Activated CD4-positive, alpha-beta T cell treated with anti-CD3 and anti-CD28 coated beads for 4 hours (primary cell): ENCODE data around the gene GNL3.
"Not testable (repeated sequence)": the region's sequence is repeated elsewhere in the genome, so short reads cannot be mapped to it uniquely, and the experiment has no call there.

Experiments used
- DNase-seq, 2 donors: peaks; one replicate each; pipeline ENCODE4 v3.0.0-alpha.2; 2020

Gene GNL3

GRCh38 chr3:52722491-52722890 is 36.7 kb downstream of the GNL3 start:
- DNase-seq: no peak

- no peak for DNase-seq
Observed at GRCh38 chr3:52723935-52724334, 38.1 kb downstream of the GNL3 start.

DNA sequence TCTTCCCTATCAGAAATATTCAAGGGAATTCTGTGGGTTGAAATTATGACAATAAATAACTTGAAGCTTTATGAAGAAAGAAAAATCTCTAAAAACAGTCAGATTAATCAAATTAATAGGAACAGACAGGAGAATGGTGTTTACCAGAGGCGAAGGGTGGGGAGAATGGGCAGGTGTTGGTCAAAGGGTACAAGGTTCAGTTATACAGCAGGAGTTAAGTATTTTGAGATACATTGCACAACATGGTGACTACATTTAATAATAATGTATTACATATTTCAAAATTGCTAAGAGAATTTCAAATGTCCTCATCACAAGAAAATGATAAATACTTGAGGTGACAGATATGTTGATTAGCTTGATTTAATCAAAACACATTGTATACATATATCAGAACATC is 38.7 kb downstream of the GNL3 start:
- no peak for DNase-seq

DNA sequence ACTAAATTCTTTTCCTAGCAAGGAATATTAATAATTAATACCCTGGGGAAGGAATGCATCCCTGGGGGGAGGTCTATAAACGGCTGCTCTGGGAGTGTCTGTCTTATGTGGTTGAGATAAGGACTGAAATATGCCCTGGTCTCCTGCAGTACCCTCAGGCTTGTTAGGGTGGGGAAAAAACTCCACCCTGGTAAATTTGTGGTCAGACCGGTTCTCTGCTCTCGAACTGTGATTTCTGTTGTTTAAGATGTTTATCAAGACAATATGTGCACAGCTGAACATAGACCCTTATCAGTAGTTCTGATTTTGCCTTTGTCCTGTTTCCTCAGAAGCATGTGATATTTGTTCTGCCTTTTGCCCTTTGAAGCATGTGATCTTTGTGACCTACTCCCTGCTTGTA is 42.9 kb downstream of the GNL3 start:
- DNase-seq: not testable (repeated sequence)

DNA sequence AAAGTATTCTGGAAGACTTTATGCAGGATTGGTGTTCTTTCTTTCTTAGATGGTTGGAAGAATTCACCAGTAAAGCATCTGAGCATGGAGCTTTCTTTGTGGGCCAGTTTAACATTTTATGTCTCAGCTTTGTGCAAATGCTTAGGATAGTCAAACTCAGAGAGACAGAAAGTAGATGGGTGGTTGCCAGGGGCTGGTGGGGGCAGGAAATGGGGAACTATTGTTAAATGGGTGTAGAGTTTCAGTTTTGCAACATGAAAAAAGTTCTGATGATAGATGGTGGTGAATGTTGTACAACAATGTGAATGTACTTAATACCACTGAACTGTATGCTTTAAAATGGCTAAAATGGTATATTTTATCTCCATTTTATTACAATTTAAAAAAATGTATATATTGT is 44.8 kb downstream of the GNL3 start:
- DNase-seq: no peak

- DNase-seq: no peak
Observed at GRCh38 chr3:52731590-52731989, 45.8 kb downstream of the GNL3 start.

- no peak for DNase-seq
Observed at GRCh38 chr3:52733256-52733891, 47.5 kb downstream of the GNL3 start.

- DNase-seq: no peak
Observed at GRCh38 chr3:52739730-52740129, 53.9 kb downstream of the GNL3 start.

DNA sequence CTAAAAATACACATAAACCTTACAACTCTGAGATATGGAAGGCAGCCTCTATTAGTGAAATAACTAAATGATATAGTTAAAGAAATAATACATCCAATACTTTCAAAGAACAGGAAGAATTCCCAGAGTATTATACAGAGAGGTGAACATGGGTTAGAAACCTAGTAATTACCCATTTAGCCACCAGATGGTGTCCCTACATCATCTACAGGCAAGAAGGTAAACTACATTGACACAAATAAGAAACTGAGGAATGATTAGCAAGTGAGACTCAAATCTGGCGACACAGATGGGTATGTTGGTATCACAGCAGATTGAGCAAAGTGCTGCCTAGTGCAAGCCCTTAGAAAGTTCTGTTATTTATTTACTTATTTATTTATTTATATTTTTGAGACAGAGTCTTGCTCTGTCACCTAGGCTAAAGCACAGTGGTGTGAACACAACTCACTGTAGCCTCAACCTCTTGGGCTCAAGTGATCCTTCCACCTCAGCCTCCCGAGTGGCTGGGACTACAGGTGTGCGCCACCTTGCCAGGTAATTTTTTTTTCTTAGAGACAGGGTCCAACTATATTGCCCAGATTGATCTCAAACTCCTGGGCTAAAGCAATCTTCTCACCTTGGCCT is 56.7 kb downstream of the GNL3 start:
- DNase-seq: no peak

- no peak for DNase-seq
Observed at GRCh38 chr3:52743152-52743551, 57.3 kb downstream of the GNL3 start.

GRCh38 chr3:52743721-52744120 is 57.9 kb downstream of the GNL3 start:
- DNase-seq: no peak
